Osteoblast (primary cell): ENCODE data around the gene EXOC3L1. TPM values are rescaled to one million over a fixed set of nuclear protein-coding genes. Genes with fewer than 3 reads are reported as not detected.

Experiments
- DNase-seq: peaks from one replicate; pipeline ENCODE4 v3.0.0; 2011; ENCODE audit warnings: low spot score, mixed read lengths; ENCODE audit not compliant: insufficient read length; ENCODE audit errors: missing footprints
- H2AFZ ChIP-seq: 2 replicates; pipeline ENCODE4 v1.6.0; 2011; ENCODE audit warnings: mild to moderate bottlenecking, low read length
- H3K27ac ChIP-seq: 2 replicates; pipeline ENCODE4 v1.5.1; 2011; ENCODE audit warnings: mild to moderate bottlenecking, low read depth, low read length, moderate library complexity
- H3K27me3 ChIP-seq: 2 replicates; pipeline ENCODE4 v1.6.0; 2012; ENCODE audit warnings: mild to moderate bottlenecking, control low read depth, inconsistent platforms, low read length, moderate library complexity; ENCODE audit not compliant: insufficient read depth
- H3K36me3 ChIP-seq: 2 replicates; pipeline ENCODE4 v1.5.1; 2011; ENCODE audit warnings: mild to moderate bottlenecking, low read length, control low read depth, moderate library complexity; ENCODE audit not compliant: insufficient read depth
- H3K4me1 ChIP-seq: 2 replicates; pipeline ENCODE4 v1.5.1; 2011; ENCODE audit warnings: mild to moderate bottlenecking, low read length, control low read depth, moderate library complexity; ENCODE audit not compliant: insufficient read depth
- H3K4me2 ChIP-seq: 2 replicates; pipeline ENCODE4 v1.6.0; 2011; ENCODE audit warnings: mild to moderate bottlenecking, low read length; ENCODE audit not compliant: insufficient read depth
- H3K4me3 ChIP-seq: fragments of 200-600 bp; sonication (generic); 3 replicates; pipeline ENCODE4 v1.5.1; 2012; ENCODE audit warnings: mild to moderate bottlenecking, low read length, inconsistent platforms; ENCODE audit not compliant: insufficient read depth
- H3K79me2 ChIP-seq: 2 replicates; pipeline ENCODE4 v1.6.0; 2012; ENCODE audit warnings: mild to moderate bottlenecking, low read length, control low read depth, inconsistent platforms; ENCODE audit not compliant: insufficient read depth
- H3K9me3 ChIP-seq: 2 replicates; pipeline ENCODE4 v1.5.1; 2011; ENCODE audit warnings: low read depth, low read length, control low read depth
- H4K20me1 ChIP-seq: 2 replicates; pipeline ENCODE4 v1.6.0; 2012; ENCODE audit warnings: mild to moderate bottlenecking, low read length, control low read depth; ENCODE audit not compliant: insufficient read depth
- CTCF ChIP-seq: IDR thresholded peaks from 2 replicates; pipeline ENCODE4 v1.5.1; 2011; ENCODE audit warnings: mild to moderate bottlenecking, low read depth, low read length, moderate library complexity; ENCODE audit errors: extremely low read depth
- total RNA-seq: library from RNA; depleted of rRNA; stranded (reverse); fragments of >200 nt; gene quantifications from 2 replicates; pipeline ENCODE4 v1.2.3, GENCODE V29; 2012

Gene EXOC3L1
- total RNA-seq, 1 donor, result not detected

GRCh38 chr16:67148221-67148620 is 41.7 kb downstream of the EXOC3L1 start:
- Histone ChIP-seq H2AFZ (no peak overlapping the region), H3K9me3 (no peaks in the 10 kb centered on the region), H3K36me3 (peaks cover 54% of the 10 kb centered on the region), H3K27me3 (no peaks in the 10 kb centered on the region), H3K27ac (no peak overlapping the region), H4K20me1 (peaks cover 12% of the 10 kb centered on the region), H3K79me2 (peaks cover 9% of the 10 kb centered on the region), H3K4me3 (no peak overlapping the region), H3K4me1 (peaks cover 3% of the 10 kb centered on the region), H3K4me2 (no peak overlapping the region)
- DNase-seq, result peak; percentile 75
- TF ChIP-seq CTCF, result no peak

GRCh38 chr16:67147437-67148140 is 42.3 kb downstream of the EXOC3L1 start:
- Histone ChIP-seq H3K4me3 (no peak overlapping the region), H3K27ac (no peak overlapping the region), H3K79me2 (peaks cover 9% of the 10 kb centered on the region), H3K4me2 (no peak overlapping the region), H3K4me1 (peaks cover 3% of the 10 kb centered on the region), H3K36me3 (peaks cover 58% of the 10 kb centered on the region), H3K9me3 (no peaks in the 10 kb centered on the region), H4K20me1 (peaks cover 13% of the 10 kb centered on the region), H3K27me3 (no peaks in the 10 kb centered on the region), H2AFZ (no peak overlapping the region)
- TF ChIP-seq CTCF, result no peak
- peak; percentile 71 for DNase-seq

- TF ChIP-seq CTCF, result peak; percentile 19
- Histone ChIP-seq H3K4me3 (no peak overlapping the region), H3K4me2 (no peak overlapping the region), H3K27me3 (no peaks in the 10 kb centered on the region), H4K20me1 (peaks cover 14% of the 10 kb centered on the region), H3K9me3 (no peaks in the 10 kb centered on the region), H2AFZ (no peak overlapping the region), H3K4me1 (peaks cover 3% of the 10 kb centered on the region), H3K36me3 (peaks cover 66% of the 10 kb centered on the region), H3K27ac (no peak overlapping the region), H3K79me2 (peaks cover 9% of the 10 kb centered on the region)
- peak; percentile 66 for DNase-seq
These were observed 43.2 kb downstream of the EXOC3L1 start for GRCh38 chr16:67146523-67147357.

GRCh38 chr16:67145746-67146145 is 44.2 kb downstream of the EXOC3L1 start:
- no peak overlapping the region for H2AFZ ChIP-seq
- peak; percentile 55 for DNase-seq
- H3K4me3 ChIP-seq, result no peak overlapping the region
- H3K79me2 ChIP-seq, result peaks cover 9% of the 10 kb centered on the region
- no peak overlapping the region for H3K4me2 ChIP-seq
- no peak overlapping the region for H3K27ac ChIP-seq
- H4K20me1 ChIP-seq, result peaks cover 14% of the 10 kb centered on the region
- no peak for TF ChIP-seq CTCF
- H3K27me3 ChIP-seq, result no peaks in the 10 kb centered on the region
- H3K9me3 ChIP-seq, result no peaks in the 10 kb centered on the region
- peaks cover 76% of the 10 kb centered on the region for H3K36me3 ChIP-seq
- H3K4me1 ChIP-seq, result no peaks in the 10 kb centered on the region
